Kidney epithelial cell (primary cell): ENCODE measurements around the gene EAF1. TPM values are rescaled to one million over a fixed set of nuclear protein-coding genes. Genes with fewer than 3 reads are reported as not detected.

Source experiments
- DNase-seq: peaks from one replicate; pipeline ENCODE4 v3.0.0-alpha.2; 2010; ENCODE audit warnings: low read depth
- H3K27me3 ChIP-seq: 2 replicates; pipeline ENCODE4 v1.6.0; 2011; ENCODE audit warnings: low read length; ENCODE audit not compliant: control insufficient read depth, insufficient read depth
- H3K36me3 ChIP-seq: 2 replicates; pipeline ENCODE4 v1.5.1; 2011; ENCODE audit warnings: low read length; ENCODE audit not compliant: control insufficient read depth, insufficient read depth
- H3K4me3 ChIP-seq: 2 replicates; pipeline ENCODE4 v1.5.1; 2011; ENCODE audit warnings: low read depth, mild to moderate bottlenecking, control low read depth, low read length
- CTCF ChIP-seq: IDR thresholded peaks from 2 replicates; pipeline ENCODE4 v1.5.1; 2011; ENCODE audit warnings: mild to moderate bottlenecking, moderate library complexity, low read length, control low read depth, inconsistent platforms; ENCODE audit not compliant: insufficient read depth, poor library complexity, severe bottlenecking
- total RNA-seq: library from RNA; depleted of rRNA; stranded (reverse); fragments of >200 nt; gene quantifications from 2 replicates; pipeline ENCODE4 v1.2.3, GENCODE V29; 2015

EAF1 gene
- total RNA-seq, 1 donor from 2014 or later, result 35.8 TPM

DNA sequence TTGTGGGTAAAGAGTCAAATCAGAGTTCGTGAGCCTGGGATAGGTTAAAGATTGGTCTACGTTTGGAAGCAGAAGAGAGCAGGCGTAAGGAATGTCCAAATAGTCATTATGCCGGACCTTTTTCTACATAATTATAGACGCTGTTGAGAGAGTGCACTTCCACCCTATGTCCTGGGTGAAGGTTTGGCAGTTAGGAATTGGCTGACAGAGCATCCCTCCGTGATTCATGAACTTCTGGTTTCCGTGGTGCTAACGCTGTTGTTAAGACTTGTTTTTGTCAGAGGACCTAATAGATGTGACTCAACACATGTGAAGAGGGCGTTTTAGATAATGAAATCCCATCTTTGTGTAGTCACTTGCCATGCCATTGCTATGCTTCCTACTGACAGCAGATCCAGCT is 1.1 kb downstream of the EAF1 start:
- DNase-seq, result peak; percentile 14
- Histone ChIP-seq H3K27me3 (no peaks in the 10 kb centered on the region), H3K36me3 (no peaks in the 10 kb centered on the region), H3K4me3 (peak overlapping the region; percentile 84)
- TF ChIP-seq CTCF, result no peak

DNA sequence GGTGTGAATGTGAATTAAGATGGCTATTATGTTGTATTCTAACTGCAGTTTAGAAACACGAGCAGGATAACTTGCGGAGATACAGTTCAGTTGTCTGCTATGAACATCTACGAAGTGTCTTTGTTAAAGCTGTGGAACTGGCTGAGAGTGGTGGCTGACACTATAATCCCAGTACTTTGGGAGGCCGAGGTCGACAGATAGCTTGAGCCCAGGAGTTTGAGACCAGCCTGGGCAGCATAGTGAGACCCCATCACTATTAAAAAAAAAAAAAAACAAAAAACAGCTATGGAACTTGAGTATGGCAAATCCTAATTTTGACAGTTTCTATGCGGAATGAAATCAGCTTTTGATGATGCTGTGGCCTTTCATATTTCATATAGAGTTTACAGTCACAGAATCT is 1.7 kb downstream of the EAF1 start:
- Histone ChIP-seq H3K27me3 (no peaks in the 10 kb centered on the region), H3K36me3 (no peaks in the 10 kb centered on the region), H3K4me3 (peak overlapping the region; percentile 84)
- no peak for TF ChIP-seq CTCF
- no peak for DNase-seq

DNA sequence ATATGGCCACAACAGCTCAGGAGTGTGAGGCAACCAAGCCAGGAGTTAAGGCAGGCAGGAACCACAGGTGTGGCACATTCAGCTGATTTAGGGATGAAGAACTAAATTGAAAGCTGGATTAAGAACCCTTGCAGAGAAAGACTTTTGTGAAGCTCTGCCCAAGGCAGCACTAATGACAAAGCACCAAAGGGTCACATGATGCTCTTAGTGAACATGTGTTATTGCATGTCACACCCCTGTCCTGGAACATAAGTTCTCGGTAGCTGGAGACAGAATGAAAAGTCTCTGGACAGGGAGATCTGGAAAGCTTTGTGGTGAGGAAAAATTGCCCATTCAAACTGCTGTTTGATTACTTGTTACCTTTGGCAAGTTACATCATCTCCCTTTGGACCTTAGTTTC is 3.2 kb downstream of the EAF1 start:
- no peaks in the 10 kb centered on the region for H3K36me3 ChIP-seq

GRCh38 chr3:15431256-15431837 is 3.9 kb downstream of the EAF1 start:
- Histone ChIP-seq H3K36me3 (no peaks in the 10 kb centered on the region), H3K4me3 (no peak overlapping the region), H3K27me3 (no peaks in the 10 kb centered on the region)
- no peak for DNase-seq
- no peak for TF ChIP-seq CTCF

More for the DNA sequence above, 3.2 kb downstream of the EAF1 start:
- Histone ChIP-seq H3K4me3 (no peak overlapping the region), H3K27me3 (no peaks in the 10 kb centered on the region)
- no peak for DNase-seq
- no peak for TF ChIP-seq CTCF

GRCh38 chr3:15433531-15433930 is 6.1 kb downstream of the EAF1 start:
- Histone ChIP-seq H3K36me3 (no peaks in the 10 kb centered on the region), H3K27me3 (no peaks in the 10 kb centered on the region), H3K4me3 (no peak overlapping the region)
- DNase-seq, result no peak
- TF ChIP-seq CTCF, result no peak

- DNase-seq, result no peak
- Histone ChIP-seq H3K36me3 (peaks cover 1% of the 10 kb centered on the region), H3K4me3 (no peak overlapping the region), H3K27me3 (no peaks in the 10 kb centered on the region)
- no peak for TF ChIP-seq CTCF
Measured at GRCh38 chr3:15434756-15435155, 7.4 kb downstream of the EAF1 start.
